ENCODE measurements around the gene ELSPBP1.
"Not testable (repeated sequence)": the region's sequence is repeated elsewhere in the genome, so short reads cannot be mapped to it uniquely, and the experiment has no call there.

Gene ELSPBP1

DNA sequence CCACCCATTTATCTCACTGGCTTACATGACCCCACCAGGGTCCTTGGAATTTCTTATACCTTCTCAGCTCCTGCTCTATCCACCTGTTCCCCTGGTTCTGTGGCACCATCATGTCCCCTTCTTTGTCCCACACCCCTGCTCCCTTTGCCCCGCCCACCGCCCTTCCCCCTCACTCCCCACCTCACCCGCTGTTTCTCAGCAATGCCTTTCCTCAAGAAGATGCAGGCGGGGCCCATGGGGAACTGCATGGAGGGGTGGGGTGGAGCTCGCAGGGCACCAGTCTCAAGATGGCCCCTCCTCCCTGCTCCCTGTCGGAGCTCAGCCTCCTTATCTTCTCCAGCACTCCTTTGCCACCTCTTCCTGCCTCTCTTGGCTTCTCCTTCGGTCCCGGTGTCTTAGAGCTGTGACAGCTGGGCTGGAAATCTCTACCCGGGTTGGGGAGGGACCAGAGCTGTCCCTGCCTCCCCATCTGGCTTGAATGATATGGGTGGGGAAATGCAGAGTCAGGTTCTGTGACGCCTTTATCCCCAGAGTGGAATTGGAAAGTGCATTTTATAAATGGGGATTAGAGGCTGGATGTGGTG, 49.3 kb downstream of the ELSPBP1 start, which contains the start of gene CABP5:
TSS of gene CABP5 (minus strand) at position 405 of the 584 bp plus-strand sequence. CDS start at position 248, 157 bp downstream.
- DNase-seq: no peak

GRCh38 chr19:48044561-48044960, 50.1 kb downstream of the ELSPBP1 start:
- no peak for DNase-seq

- no peak for DNase-seq
Measured at GRCh38 chr19:48051335-48052033, 57.1 kb downstream of the ELSPBP1 start.

DNA sequence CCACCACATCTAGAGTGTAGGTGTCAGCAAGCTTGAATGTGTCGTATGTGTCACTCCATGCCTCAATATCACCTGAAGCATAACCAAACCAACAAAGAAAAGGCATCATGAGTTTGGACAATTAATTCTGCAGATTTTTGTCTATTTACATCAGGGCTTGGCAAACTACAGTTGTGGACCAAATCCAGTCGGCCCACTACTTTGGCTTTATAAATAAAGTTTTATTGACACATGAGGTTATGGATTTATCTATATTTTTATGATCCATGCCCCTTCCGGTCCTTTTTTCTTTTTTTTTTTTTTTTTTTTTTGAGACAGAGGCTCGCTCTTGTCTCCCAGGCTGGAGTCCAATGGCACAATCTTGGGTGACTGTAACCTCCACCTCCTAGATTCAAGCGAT, 58.6 kb downstream of the ELSPBP1 start:
- no peak for DNase-seq

DNA sequence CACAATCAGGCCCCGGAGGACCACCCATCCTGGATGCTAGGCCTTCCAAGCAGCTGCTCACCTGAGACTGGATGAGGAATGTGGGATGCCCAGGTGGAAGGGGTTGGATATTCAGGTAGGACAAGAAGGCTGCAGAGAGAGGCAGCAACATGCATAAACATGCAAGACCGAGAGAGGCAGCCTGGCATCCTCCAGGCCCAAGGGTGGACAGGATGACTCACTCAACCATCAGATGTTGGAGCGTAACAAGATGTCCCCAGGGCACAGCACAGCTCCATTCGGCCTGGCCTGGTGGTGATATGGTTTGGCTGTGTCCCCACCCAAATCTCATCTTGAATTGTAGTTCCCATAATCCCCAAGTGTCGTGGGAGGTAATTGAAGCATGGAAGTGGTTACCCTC, 59.4 kb downstream of the ELSPBP1 start:
- no peak for DNase-seq

DNA sequence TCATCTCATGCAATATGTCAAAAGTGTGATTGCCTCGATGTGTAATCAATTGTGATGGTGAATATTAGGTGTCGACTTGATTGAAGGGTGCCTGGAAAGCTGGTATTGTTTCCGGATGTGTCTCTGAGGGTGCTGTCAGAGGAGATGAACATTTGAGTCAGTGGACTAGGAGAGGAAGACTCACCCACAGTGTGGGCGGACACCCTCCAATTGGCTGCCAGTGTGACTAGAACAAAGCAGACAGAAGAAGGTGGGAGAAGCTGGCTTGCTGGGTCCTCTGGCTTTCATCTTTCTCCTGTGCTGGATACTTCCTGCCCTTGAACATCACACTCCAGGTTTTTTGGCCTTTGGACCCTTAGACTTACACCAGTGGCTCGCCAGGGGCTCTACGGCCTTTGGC, 64.9 kb downstream of the ELSPBP1 start:
- DNase-seq: no peak

- no peak for DNase-seq
Measured at GRCh38 chr19:48060381-48060780, 65.9 kb downstream of the ELSPBP1 start.

DNA sequence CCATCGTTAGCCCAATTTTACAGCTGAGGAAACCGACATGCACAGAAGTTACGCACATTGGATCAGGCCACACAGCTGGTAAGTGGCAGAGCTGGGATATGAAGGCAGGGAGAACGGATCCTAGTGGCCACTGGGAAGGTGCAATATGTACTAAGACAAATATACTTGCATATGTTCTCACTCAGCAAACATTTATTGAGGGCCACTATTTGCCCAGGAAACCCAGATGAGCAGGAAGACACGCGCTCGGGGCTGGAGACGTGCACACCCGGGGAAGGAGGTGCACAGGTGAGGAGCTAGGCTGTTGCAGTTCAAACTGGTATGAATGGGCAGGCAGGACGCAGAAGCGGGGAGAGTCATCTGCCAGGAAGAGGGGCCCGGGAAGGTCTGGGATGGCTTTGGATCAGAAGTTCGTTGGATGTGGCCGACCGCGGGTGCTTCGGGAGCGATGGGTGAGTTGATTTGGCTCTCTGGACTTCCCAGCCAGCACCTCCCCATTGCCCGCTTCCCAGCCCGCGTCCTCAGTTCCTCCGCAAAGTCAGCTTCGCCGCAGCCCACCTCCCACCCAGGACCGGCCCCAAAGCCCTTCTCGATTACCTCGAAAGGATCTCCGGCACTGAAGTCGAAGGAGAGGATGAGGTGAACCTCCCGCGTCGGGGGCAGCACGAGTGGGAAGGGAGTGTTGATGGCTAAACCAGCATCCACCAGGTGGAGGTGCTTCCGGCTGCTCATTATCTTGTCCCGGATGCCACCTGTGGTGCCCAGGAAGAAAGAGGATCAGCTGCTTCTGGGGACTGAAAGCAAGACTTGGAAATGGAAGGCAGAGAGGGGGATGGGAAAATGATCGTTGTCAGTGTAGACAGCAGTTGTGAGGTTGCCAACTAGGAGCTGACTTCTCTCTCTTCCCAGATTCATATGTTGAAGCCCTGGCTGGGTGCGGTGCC, 67.2 kb downstream of the ELSPBP1 start:
- no peak for DNase-seq

DNA sequence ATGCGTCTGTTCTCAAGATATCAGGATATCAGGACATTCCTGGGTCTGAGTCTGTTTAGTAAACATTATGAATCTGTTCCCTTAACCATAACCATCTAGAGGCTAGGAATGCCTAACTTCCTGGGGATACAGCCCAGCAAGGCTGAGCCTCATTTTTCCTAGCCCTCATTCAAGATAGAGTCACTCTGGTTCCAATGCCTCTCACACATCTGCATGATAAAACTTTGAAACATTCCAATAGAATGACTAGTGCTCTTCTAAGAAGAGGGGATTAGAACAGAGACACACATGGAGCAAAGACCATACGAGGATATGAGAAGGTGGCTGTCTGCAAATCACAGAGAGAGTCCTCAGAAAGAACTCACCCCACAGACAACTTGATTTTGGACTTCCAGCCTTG, 70.1 kb downstream of the ELSPBP1 start:
- DNase-seq: no peak

DNA sequence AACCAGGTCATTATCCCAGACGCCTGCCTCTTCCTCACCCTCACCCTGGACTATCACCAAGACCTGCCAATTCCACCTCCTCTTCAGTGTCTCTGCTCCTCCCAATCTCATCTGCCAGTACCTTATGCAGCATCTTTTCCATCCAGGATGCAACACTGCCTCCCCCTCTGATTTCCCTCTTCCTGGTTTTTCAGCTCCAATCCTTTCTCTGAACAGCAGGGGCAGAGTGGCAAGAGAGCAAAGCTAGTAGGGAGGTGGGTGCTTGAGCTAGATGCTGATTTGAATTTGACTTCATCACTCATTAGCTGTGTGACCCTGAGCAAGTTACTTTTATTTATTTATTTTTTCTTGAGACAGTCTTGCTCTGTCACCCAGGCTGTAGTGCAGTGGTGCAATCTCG, 75.0 kb downstream of the ELSPBP1 start:
- no peak for DNase-seq

DNA sequence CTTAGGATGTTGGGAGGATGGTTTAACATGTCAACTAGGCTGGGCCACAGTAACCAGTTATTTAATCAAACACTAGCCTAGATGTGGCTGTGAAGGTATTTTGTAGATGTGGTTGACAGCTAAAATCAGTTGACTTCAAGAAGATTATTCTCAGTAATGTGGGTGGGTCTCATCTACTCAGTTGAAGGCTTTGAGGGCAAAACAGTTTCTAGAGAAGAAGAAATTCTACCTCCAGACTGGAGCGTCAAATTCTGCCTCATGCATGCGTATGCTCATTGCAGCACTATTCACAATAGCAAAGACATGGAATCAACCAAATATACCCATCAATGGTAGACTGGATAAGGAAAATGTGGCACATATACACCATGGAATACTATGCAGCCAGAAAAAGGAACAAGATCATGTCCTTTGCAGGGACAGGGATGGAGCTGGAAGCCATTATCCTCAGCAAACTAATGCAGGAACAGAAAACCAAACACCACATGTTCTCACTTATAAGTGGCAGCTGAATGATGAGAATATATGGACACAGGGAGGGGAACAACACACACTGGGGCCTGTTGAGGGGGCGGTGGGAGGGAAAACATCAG, 75.8 kb downstream of the ELSPBP1 start:
- not testable (repeated sequence) for DNase-seq

All from MV-4-11 (cell line).